ENCODE results near the gene SOWAHA. TPM values are rescaled to one million over a fixed set of nuclear protein-coding genes. Genes with fewer than 3 reads are reported as not detected.

SOWAHA gene
- total RNA-seq, 1 donor from 2014 or later, result not detected

DNA sequence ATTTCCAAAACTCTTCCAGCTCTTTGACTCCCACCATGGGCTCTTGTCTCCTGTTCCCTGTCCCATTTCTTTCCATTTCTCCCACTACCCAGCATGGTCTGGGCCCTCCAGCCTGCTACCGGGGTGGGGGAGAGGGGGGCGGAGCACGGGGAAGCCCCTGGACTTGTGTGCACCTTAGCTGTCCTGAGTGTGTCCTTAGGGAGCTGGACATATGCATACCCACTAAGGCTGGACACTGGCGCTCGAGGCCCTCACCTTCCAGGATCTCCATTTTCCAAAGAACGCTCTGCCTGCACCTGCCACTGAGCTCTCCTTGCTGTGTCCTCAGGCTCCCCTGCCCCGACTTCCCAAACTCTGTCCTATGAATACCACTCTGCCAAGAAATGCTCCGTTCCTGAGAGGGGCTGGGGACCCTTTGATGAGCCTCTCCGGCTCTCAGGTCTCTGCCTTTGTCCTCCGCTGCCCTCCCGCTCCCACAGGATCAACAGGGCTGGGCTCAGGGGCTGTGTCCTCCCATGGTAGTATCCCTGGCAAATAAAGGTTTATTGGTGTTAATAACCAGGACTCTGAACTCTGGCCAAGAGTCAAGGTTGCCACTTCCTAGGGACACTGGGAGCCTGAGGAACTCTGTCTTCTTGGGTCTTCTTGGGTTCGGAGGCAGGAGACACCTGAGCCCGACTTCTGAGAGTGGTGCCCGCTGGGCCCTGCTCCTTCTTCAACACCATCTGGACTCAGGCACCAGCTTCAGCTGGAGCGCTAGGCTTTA is 18.2 kb downstream of the SOWAHA start:
- TF ChIP-seq, protein P1, sequence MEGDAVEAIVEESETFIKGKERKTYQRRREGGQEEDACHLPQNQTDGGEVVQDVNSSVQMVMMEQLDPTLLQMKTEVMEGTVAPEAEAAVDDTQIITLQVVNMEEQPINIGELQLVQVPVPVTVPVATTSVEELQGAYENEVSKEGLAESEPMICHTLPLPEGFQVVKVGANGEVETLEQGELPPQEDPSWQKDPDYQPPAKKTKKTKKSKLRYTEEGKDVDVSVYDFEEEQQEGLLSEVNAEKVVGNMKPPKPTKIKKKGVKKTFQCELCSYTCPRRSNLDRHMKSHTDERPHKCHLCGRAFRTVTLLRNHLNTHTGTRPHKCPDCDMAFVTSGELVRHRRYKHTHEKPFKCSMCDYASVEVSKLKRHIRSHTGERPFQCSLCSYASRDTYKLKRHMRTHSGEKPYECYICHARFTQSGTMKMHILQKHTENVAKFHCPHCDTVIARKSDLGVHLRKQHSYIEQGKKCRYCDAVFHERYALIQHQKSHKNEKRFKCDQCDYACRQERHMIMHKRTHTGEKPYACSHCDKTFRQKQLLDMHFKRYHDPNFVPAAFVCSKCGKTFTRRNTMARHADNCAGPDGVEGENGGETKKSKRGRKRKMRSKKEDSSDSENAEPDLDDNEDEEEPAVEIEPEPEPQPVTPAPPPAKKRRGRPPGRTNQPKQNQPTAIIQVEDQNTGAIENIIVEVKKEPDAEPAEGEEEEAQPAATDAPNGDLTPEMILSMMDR (IDR thresholded peaks at IDR 0.05), result no peak
- H3K4me1 Mint-ChIP-seq (ENCODE audit: unreplicated experiment), result peaks cover 14% of the 10 kb centered on the region
- no peaks in the 10 kb centered on the region for H3K36me3 Mint-ChIP-seq (ENCODE audit: unreplicated experiment)
- H3K4me3 Mint-ChIP-seq (ENCODE audit: unreplicated experiment), result peak overlapping the region; percentile 71
- no peaks in the 10 kb centered on the region for H3K9me3 Mint-ChIP-seq (ENCODE audit: unreplicated experiment)
- DNase-seq (ENCODE audit: extremely low spot score, unreplicated experiment), result no peak
- H3K27ac Mint-ChIP-seq (ENCODE audit: unreplicated experiment), result peak overlapping the region; percentile 14
- H3K27me3 Mint-ChIP-seq (ENCODE audit: unreplicated experiment), result no peaks in the 10 kb centered on the region

DNA sequence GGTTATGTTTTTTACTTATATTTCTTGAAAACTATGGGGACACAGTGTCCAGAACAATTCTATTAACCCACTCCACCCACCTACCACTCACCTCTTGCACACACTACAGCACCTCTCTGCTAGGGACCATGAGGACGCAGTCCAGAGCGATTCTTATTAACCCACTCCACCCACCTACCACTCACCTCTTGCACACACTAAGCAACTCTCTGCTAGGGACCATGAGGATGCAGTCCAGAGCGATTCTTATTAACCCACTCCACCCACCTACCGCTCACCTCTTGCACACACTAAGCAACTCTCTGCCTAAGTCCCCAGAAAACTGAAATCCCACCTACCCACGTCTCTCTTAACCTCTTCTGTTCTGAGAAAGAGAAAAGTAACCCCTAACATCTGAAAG is 19.5 kb downstream of the SOWAHA start:
- H3K4me3 Mint-ChIP-seq (ENCODE audit: unreplicated experiment), result peak overlapping the region; percentile 8
- H3K27me3 Mint-ChIP-seq (ENCODE audit: unreplicated experiment), result no peaks in the 10 kb centered on the region
- H3K9me3 Mint-ChIP-seq (ENCODE audit: unreplicated experiment), result no peaks in the 10 kb centered on the region
- DNase-seq (ENCODE audit: extremely low spot score, unreplicated experiment), result no peak
- H3K36me3 Mint-ChIP-seq (ENCODE audit: unreplicated experiment), result no peaks in the 10 kb centered on the region
- H3K4me1 Mint-ChIP-seq (ENCODE audit: unreplicated experiment), result peaks cover 14% of the 10 kb centered on the region
- TF ChIP-seq, protein P1 (IDR thresholded peaks at IDR 0.05), result no peak
- no peak overlapping the region for H3K27ac Mint-ChIP-seq (ENCODE audit: unreplicated experiment)

DNA sequence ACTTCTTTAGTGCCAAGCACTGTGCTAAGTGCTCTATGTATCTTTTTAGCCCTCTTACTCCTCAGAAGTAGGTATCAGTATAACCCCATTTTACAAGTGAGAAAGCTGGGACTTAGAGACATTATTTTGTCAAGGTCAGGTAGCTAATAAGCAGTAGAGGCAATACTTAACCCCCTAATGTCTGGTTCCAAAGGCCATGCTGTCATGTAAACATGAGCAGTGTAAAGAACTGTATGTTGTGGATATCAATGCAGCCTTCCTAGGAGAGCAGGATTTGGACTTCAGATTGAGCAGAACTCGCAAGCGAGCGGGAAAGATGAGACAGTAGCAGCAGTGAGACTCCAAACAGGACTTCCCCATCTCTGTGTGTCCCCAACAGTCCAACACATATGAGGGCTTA is 21.0 kb downstream of the SOWAHA start:
- Mint-ChIP-seq H3K4me3 (ENCODE audit: unreplicated experiment) (no peak overlapping the region), H3K9me3 (ENCODE audit: unreplicated experiment) (no peaks in the 10 kb centered on the region), H3K27ac (ENCODE audit: unreplicated experiment) (no peak overlapping the region), H3K27me3 (ENCODE audit: unreplicated experiment) (no peaks in the 10 kb centered on the region), H3K4me1 (ENCODE audit: unreplicated experiment) (peaks cover 13% of the 10 kb centered on the region), H3K36me3 (ENCODE audit: unreplicated experiment) (no peaks in the 10 kb centered on the region)
- DNase-seq (ENCODE audit: extremely low spot score, unreplicated experiment), result no peak
- TF ChIP-seq, protein P1 (IDR thresholded peaks at IDR 0.05), result no peak

DNA sequence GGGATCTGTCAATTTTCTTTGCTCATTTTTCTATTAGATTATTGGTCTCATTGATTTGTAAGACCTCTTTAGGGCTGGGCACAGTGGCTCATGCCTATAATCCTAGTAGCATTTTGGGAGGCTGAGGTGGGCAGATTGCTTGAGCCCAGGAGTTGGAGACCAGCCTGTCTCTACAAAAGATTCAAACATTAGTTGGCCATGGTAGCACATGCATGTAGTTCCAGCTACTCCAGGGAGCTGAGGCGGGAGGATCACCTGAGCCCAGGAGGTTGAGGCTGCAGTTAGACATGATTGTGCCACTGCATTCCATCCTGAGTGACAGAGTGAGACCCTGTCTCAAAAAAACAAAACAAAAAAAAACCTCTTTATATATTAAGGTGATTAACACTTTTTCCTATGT is 23.8 kb downstream of the SOWAHA start:
- no peak for DNase-seq (ENCODE audit: extremely low spot score, unreplicated experiment)
- no peaks in the 10 kb centered on the region for H3K9me3 Mint-ChIP-seq (ENCODE audit: unreplicated experiment)
- H3K27me3 Mint-ChIP-seq (ENCODE audit: unreplicated experiment), result no peaks in the 10 kb centered on the region
- TF ChIP-seq, protein P1 (IDR thresholded peaks at IDR 0.05), result no peak
- H3K27ac Mint-ChIP-seq (ENCODE audit: unreplicated experiment), result no peak overlapping the region
- H3K4me3 Mint-ChIP-seq (ENCODE audit: unreplicated experiment), result no peak overlapping the region
- H3K4me1 Mint-ChIP-seq (ENCODE audit: unreplicated experiment), result peaks cover 11% of the 10 kb centered on the region
- H3K36me3 Mint-ChIP-seq (ENCODE audit: unreplicated experiment), result no peaks in the 10 kb centered on the region

DNA sequence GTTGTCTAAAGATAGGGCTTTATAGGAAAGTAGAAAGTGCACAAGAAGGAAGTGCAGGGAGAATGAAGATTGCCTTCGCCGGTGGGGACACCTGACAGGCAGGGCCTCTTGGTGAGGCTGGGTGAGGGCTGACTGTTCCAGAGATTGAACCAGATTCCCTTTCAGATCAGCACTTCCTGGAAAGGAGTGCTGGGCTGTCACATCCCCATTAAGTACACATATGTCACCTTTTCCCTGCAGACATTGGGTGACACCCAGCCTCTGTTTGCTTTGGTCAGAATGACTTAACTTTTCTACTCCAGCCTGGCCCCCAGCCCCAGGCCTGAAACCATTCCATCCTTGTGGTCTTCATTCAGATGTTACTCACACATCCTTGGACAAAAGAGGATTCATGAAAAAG is 24.8 kb downstream of the SOWAHA start:
- H3K27me3 Mint-ChIP-seq (ENCODE audit: unreplicated experiment), result no peaks in the 10 kb centered on the region
- H3K4me3 Mint-ChIP-seq (ENCODE audit: unreplicated experiment), result no peak overlapping the region
- no peak for DNase-seq (ENCODE audit: extremely low spot score, unreplicated experiment)
- peaks cover 11% of the 10 kb centered on the region for H3K4me1 Mint-ChIP-seq (ENCODE audit: unreplicated experiment)
- TF ChIP-seq, protein P1 (IDR thresholded peaks at IDR 0.05), result no peak
- no peak overlapping the region for H3K27ac Mint-ChIP-seq (ENCODE audit: unreplicated experiment)
- no peaks in the 10 kb centered on the region for H3K9me3 Mint-ChIP-seq (ENCODE audit: unreplicated experiment)
- H3K36me3 Mint-ChIP-seq (ENCODE audit: unreplicated experiment), result no peaks in the 10 kb centered on the region
